Neural progenitor cell (in vitro differentiated cells): ENCODE results near the gene ANP32D.

Experiments
- CTCF ChIP-seq: fragments of 200-600 bp; sonication (generic); IDR thresholded peaks from 2 replicates; pipeline ENCODE4 v1.5.1; 2017; ENCODE audit warnings: antibody characterized with exemption, mild to moderate bottlenecking
- EZH2phosphoT487 ChIP-seq: fragments of 200-600 bp; sonication (generic); IDR thresholded peaks from 2 replicates; pipeline ENCODE4 v1.6.1; 2017; ENCODE audit warnings: antibody characterized with exemption

- no peak for TF ChIP-seq CTCF
- TF ChIP-seq EZH2phosphoT487 = no peak
Measured at GRCh38 chr12:48459259-48459658, 13.1 kb upstream of the ANP32D start.
